ENCODE data around the gene KY. TPM values are rescaled to one million over a fixed set of nuclear protein-coding genes. Genes with fewer than 3 reads are reported as not detected.

The KY gene
- total and polyA plus RNA-seq, 10 of the 15 experiments (the other 5 are each of a cell fraction or from before 2014, with no cell fraction given) = 0.04 to 0.11 TPM; not detected in 8

GRCh38 chr3:134621854-134622253 lies 29.0 kb downstream of the KY start:
- Histone ChIP-seq H3K27ac (ENCODE audit: control insufficient read depth, insufficient read depth) (no peak overlapping the region), H3K79me2 (ENCODE audit: control insufficient read depth, insufficient read depth, low read length) (no peaks in the 10 kb centered on the region), H3K4me1 (ENCODE audit: control insufficient read depth, insufficient read depth, low read length) (no peaks in the 10 kb centered on the region), H3K9me3 (replicated peaks; ENCODE audit: control insufficient read depth, insufficient read depth, low read length) (no peaks in the 10 kb centered on the region), H3K27me3 (replicated peaks in 1 of 2; ENCODE audit: control insufficient read depth in 2 of 2, insufficient read depth in 2 of 2, low read length in 1 of 2) (no peaks in the 10 kb centered on the region; a peak in 2 of 4 replicates), H2AFZ (ENCODE audit: control insufficient read depth, low read depth, low read length) (no peak overlapping the region), H3K36me3 (ENCODE audit: control insufficient read depth in 2 of 2, insufficient read depth in 2 of 2, low read length in 1 of 2) (no peaks in the 10 kb centered on the region), H4K20me1 (ENCODE audit: control insufficient read depth, insufficient read depth) (no peaks in the 10 kb centered on the region), H3K4me3 (no peak overlapping the region), H3K4me2 (ENCODE audit: control insufficient read depth, insufficient read depth) (no peak overlapping the region), H3K9ac (ENCODE audit: control insufficient read depth, insufficient read depth, low read length) (no peak overlapping the region)
- CTCF ChIA-PET = interaction anchor here (1.5 kb wide), 1 partner anchor 19 kb away, joined by 3 read pairs; no protein-coding TSS in a partner anchor
- no peak for DNase-seq (ENCODE audit: low read depth, low spot score)
- intact Hi-C loops (cut with micrococcal nuclease; ENCODE audit: unreplicated experiment) = no loop called here
- RAD21 ChIA-PET (ENCODE audit: unreplicated experiment) = no interaction called here
- no peak for FAIRE-seq
- WGBS (ENCODE audit: insufficient coverage, insufficient replicate concordance, low lambda C conversion rate, missing lambda C conversion rate) = 46% methylated on average over 3 of the region's 3 CpGs
- in situ Hi-C loops (cut with MboI) = no loop called here
- POLR2A ChIA-PET = no interaction called here
- BruUV-seq (replicated peaks) = no TSS peak
- ATAC-seq = no peak
- SMC1A ChIA-PET (ENCODE audit: uncharacterized antibody, unreplicated experiment) = no interaction called here
- TF ChIP-seq, protein P1, sequence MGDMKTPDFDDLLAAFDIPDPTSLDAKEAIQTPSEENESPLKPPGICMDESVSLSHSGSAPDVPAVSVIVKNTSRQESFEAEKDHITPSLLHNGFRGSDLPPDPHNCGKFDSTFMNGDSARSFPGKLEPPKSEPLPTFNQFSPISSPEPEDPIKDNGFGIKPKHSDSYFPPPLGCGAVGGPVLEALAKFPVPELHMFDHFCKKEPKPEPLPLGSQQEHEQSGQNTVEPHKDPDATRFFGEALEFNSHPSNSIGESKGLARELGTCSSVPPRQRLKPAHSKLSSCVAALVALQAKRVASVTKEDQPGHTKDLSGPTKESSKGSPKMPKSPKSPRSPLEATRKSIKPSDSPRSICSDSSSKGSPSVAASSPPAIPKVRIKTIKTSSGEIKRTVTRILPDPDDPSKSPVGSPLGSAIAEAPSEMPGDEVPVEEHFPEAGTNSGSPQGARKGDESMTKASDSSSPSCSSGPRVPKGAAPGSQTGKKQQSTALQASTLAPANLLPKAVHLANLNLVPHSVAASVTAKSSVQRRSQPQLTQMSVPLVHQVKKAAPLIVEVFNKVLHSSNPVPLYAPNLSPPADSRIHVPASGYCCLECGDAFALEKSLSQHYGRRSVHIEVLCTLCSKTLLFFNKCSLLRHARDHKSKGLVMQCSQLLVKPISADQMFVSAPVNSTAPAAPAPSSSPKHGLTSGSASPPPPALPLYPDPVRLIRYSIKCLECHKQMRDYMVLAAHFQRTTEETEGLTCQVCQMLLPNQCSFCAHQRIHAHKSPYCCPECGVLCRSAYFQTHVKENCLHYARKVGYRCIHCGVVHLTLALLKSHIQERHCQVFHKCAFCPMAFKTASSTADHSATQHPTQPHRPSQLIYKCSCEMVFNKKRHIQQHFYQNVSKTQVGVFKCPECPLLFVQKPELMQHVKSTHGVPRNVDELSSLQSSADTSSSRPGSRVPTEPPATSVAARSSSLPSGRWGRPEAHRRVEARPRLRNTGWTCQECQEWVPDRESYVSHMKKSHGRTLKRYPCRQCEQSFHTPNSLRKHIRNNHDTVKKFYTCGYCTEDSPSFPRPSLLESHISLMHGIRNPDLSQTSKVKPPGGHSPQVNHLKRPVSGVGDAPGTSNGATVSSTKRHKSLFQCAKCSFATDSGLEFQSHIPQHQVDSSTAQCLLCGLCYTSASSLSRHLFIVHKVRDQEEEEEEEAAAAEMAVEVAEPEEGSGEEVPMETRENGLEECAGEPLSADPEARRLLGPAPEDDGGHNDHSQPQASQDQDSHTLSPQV (IDR thresholded peaks at IDR 0.05) = no peak
- TF ChIP-seq NFYB (IDR thresholded peaks at IDR 0.05; ENCODE audit: insufficient read depth, low read depth, low read length) (no peak), IRF5 (IDR thresholded peaks at IDR 0.05; ENCODE audit: borderline replicate concordance) (no peak), STAT3 (IDR thresholded peaks at IDR 0.05; ENCODE audit: low read depth, low read length) (no peak), MTA2 (IDR thresholded peaks at IDR 0.05; ENCODE audit: low read depth) (no peak), BCLAF1 (IDR thresholded peaks at IDR 0.05) (no peak), ZBTB40 (IDR thresholded peaks at IDR 0.05; ENCODE audit: borderline replicate concordance) (no peak), YY1 (IDR thresholded peaks at IDR 0.05; ENCODE audit: low read depth, low read length) (no peak), ASH2L (IDR thresholded peaks at IDR 0.05; ENCODE audit: borderline replicate concordance, low read depth) (no peak)
